ENCODE measurements around the gene NPM1.
"Not testable (repeated sequence)": the region's sequence is repeated elsewhere in the genome, so short reads cannot be mapped to it uniquely, and the experiment has no call there.

NPM1 gene

GRCh38 chr5:171413993-171414392, 26.3 kb downstream of the NPM1 start:
- not testable (repeated sequence) for DNase-seq

GRCh38 chr5:171415115-171415730, 27.6 kb downstream of the NPM1 start:
- no peak for DNase-seq

- no peak for DNase-seq
Measured at GRCh38 chr5:171416160-171417049, 28.8 kb downstream of the NPM1 start.

GRCh38 chr5:171418316-171418981, 30.8 kb downstream of the NPM1 start:
- DNase-seq, result peak; percentile 38 to 52

GRCh38 chr5:171418982-171419687, 31.5 kb downstream of the NPM1 start, which contains the start of gene FGF18:
Gene FGF18, plus strand, starts transcription at chr5:171419647. Its CDS starts 553 bp downstream, at chr5:171420200.
- DNase-seq, result no peak

- no peak for DNase-seq
Measured at GRCh38 chr5:171419688-171420430, 32.2 kb downstream of the NPM1 start.

- peak in 1 of 2 donors; percentile 21 for DNase-seq
Measured at GRCh38 chr5:171420431-171421241, 33.0 kb downstream of the NPM1 start.

- no peak for DNase-seq
Measured at GRCh38 chr5:171421331-171422262, 33.9 kb downstream of the NPM1 start.

- no peak for DNase-seq
Measured at GRCh38 chr5:171422495-171422894, 34.8 kb downstream of the NPM1 start.

GRCh38 chr5:171422902-171423663, 35.4 kb downstream of the NPM1 start:
- no peak for DNase-seq

GRCh38 chr5:171424726-171425125, 37.1 kb downstream of the NPM1 start:
- no peak for DNase-seq

- DNase-seq, result no peak
Measured at GRCh38 chr5:171425596-171426244, 38.1 kb downstream of the NPM1 start.

GRCh38 chr5:171426266-171426665, 38.6 kb downstream of the NPM1 start:
- DNase-seq, result no peak

GRCh38 chr5:171426680-171427079, 39.0 kb downstream of the NPM1 start:
- DNase-seq, result no peak

GRCh38 chr5:171427318-171428167, 39.9 kb downstream of the NPM1 start:
- DNase-seq, result no peak

- DNase-seq, result no peak
Measured at GRCh38 chr5:171428168-171428696, 40.6 kb downstream of the NPM1 start.

- no peak for DNase-seq
Measured at GRCh38 chr5:171428809-171429542, 41.3 kb downstream of the NPM1 start.
